OCI-LY1 (cell line): Measurements from ENCODE around the gene FTO.

Experiments used
- H2AFZ ChIP-seq: fragments of 200-600 bp; sonication (generic), shearing (Covaris generic); 2 replicates; pipeline ENCODE4 v1.6.0; 2014; ENCODE audit warnings: antibody characterized with exemption, mild to moderate bottlenecking, low read length
- H3F3A ChIP-seq: fragments of 200-600 bp; sonication (generic), shearing (Covaris generic); 2 replicates; pipeline ENCODE4 v1.6.0; 2014; ENCODE audit warnings: mild to moderate bottlenecking, antibody characterized with exemption, low read length, moderate library complexity; ENCODE audit not compliant: insufficient read depth
- H3K27ac ChIP-seq: fragments of 200-600 bp; sonication (generic); 2 replicates; pipeline ENCODE4 v1.5.1; 2014; ENCODE audit warnings: low read length, mixed run types, mild to moderate bottlenecking, low read depth; ENCODE audit not compliant: poor library complexity, severe bottlenecking
- H3K27me3 ChIP-seq: fragments of 200-600 bp; sonication (generic); 2 replicates; pipeline ENCODE4 v1.6.0; 2014; ENCODE audit warnings: antibody characterized with exemption, mild to moderate bottlenecking, low read length, moderate library complexity; ENCODE audit not compliant: insufficient read depth
- H3K36me3 ChIP-seq: fragments of 200-600 bp; sonication (generic); 2 replicates; pipeline ENCODE4 v1.6.1; 2014; ENCODE audit warnings: mild to moderate bottlenecking, antibody characterized with exemption, low read length, moderate library complexity, mixed read lengths; ENCODE audit not compliant: insufficient read depth
- H3K4me1 ChIP-seq: fragments of 200-600 bp; sonication (generic); 2 replicates; pipeline ENCODE4 v1.5.1; 2014; ENCODE audit warnings: mild to moderate bottlenecking, low read length, moderate library complexity; ENCODE audit not compliant: insufficient read depth, severe bottlenecking
- H3K4me2 ChIP-seq: fragments of 200-600 bp; sonication (generic), shearing (Covaris generic); 2 replicates; pipeline ENCODE4 v1.6.1; 2014; ENCODE audit warnings: low read length
- H3K4me3 ChIP-seq: fragments of 200-600 bp; sonication (generic); 2 replicates; pipeline ENCODE4 v1.5.1; 2014; ENCODE audit warnings: low read length, low read depth, mild to moderate bottlenecking, mixed read lengths; ENCODE audit not compliant: poor library complexity, severe bottlenecking
- H3K79me2 ChIP-seq: fragments of 200-600 bp; shearing (Covaris generic); 2 replicates; pipeline ENCODE4 v1.6.1; 2016; ENCODE audit warnings: mixed run types, low read length, mixed read lengths; ENCODE audit not compliant: insufficient read depth
- H3K9ac ChIP-seq: fragments of 200-600 bp; sonication (generic), shearing (Covaris generic); 2 replicates; pipeline ENCODE4 v1.6.1; 2014; ENCODE audit warnings: mild to moderate bottlenecking, low read length, mixed read lengths
- H3K9me2 ChIP-seq: fragments of 200-600 bp; sonication (generic), shearing (Covaris generic); 2 replicates; pipeline ENCODE4 v1.6.1; 2014; ENCODE audit warnings: low read depth, mild to moderate bottlenecking, low read length, mixed read lengths
- H3K9me3 ChIP-seq: fragments of 200-600 bp; shearing (Covaris generic); 2 replicates; pipeline ENCODE4 v1.6.1; 2014; ENCODE audit warnings: low read length, mixed read lengths
- H4K20me1 ChIP-seq: fragments of 200-600 bp; sonication (generic), shearing (Covaris generic); 2 replicates; pipeline ENCODE4 v1.6.0; 2016; ENCODE audit warnings: mild to moderate bottlenecking, low read length; ENCODE audit not compliant: insufficient read depth
- CTCF ChIP-seq: fragments of 200-600 bp; sonication (generic), shearing (Covaris generic); IDR thresholded peaks from 2 replicates; pipeline ENCODE4 v1.5.1; 2017; ENCODE audit warnings: mild to moderate bottlenecking, antibody characterized with exemption, low read length, moderate library complexity, mixed read lengths
- EZH2 ChIP-seq: fragments of 200-600 bp; sonication (generic), shearing (Covaris generic); IDR thresholded peaks from 2 replicates; pipeline ENCODE4 v1.8.0; 2017; ENCODE audit warnings: borderline replicate concordance, mixed run types, mild to moderate bottlenecking, antibody characterized with exemption, low read length, moderate library complexity, mixed read lengths

The FTO gene

GRCh38 chr16:53949715-53950410 lies 245.9 kb downstream of the FTO start:
- peak overlapping the region; percentile 34 for H3K4me2 ChIP-seq
- H3F3A ChIP-seq, result no peaks in the 10 kb centered on the region
- H3K4me3 ChIP-seq, result no peak overlapping the region
- H3K27ac ChIP-seq, result peak overlapping the region; percentile 32
- peaks cover 40% of the 10 kb centered on the region for H3K4me1 ChIP-seq
- H3K9me2 ChIP-seq, result no peaks in the 10 kb centered on the region
- H3K9me3 ChIP-seq, result no peaks in the 10 kb centered on the region
- H2AFZ ChIP-seq, result no peak overlapping the region
- TF ChIP-seq CTCF, result no peak
- no peak for TF ChIP-seq EZH2
- H3K36me3 ChIP-seq, result no peaks in the 10 kb centered on the region
- H3K79me2 ChIP-seq, result no peaks in the 10 kb centered on the region
- peak overlapping the region; percentile 3; the same call in 1 of the 2 replicates for H3K9ac ChIP-seq
- H3K27me3 ChIP-seq, result no peaks in the 10 kb centered on the region
- H4K20me1 ChIP-seq, result no peaks in the 10 kb centered on the region

- Histone ChIP-seq H4K20me1 (no peaks in the 10 kb centered on the region), H3K27ac (no peak overlapping the region), H3K4me2 (no peak overlapping the region), H3K4me1 (peaks cover 40% of the 10 kb centered on the region), H3K9me2 (no peaks in the 10 kb centered on the region), H2AFZ (no peak overlapping the region), H3F3A (no peaks in the 10 kb centered on the region), H3K79me2 (no peaks in the 10 kb centered on the region), H3K4me3 (no peak overlapping the region), H3K9ac (no peak overlapping the region), H3K27me3 (no peaks in the 10 kb centered on the region), H3K36me3 (no peaks in the 10 kb centered on the region), H3K9me3 (no peaks in the 10 kb centered on the region)
- TF ChIP-seq EZH2 (no peak), CTCF (no peak)
Measured at GRCh38 chr16:53950677-53951076, 246.7 kb downstream of the FTO start.

GRCh38 chr16:53952215-53953208 lies 248.6 kb downstream of the FTO start:
- Histone ChIP-seq H3F3A (no peaks in the 10 kb centered on the region), H2AFZ (no peak overlapping the region), H3K9me2 (no peaks in the 10 kb centered on the region), H3K4me2 (0 out of 2 replicates have a peak overlapping the region, but pooled peaks have one; percentile 3), H3K79me2 (no peaks in the 10 kb centered on the region), H4K20me1 (no peaks in the 10 kb centered on the region), H3K4me3 (no peak overlapping the region), H3K9me3 (no peaks in the 10 kb centered on the region), H3K27ac (no peak overlapping the region), H3K36me3 (no peaks in the 10 kb centered on the region), H3K27me3 (no peaks in the 10 kb centered on the region), H3K4me1 (peaks cover 31% of the 10 kb centered on the region), H3K9ac (no peak overlapping the region)
- no peak for TF ChIP-seq EZH2
- TF ChIP-seq CTCF, result no peak
